CD4-positive, alpha-beta T cell treated with Interferon alpha-2 for 1 hour (primary cell): ENCODE results near the gene SKAP1.
"Not testable (repeated sequence)": the region's sequence is repeated elsewhere in the genome, so short reads cannot be mapped to it uniquely, and the experiment has no call there.

Experiments
- DNase-seq, 2 donors: peaks; one replicate each; pipeline ENCODE4 v3.0.0-alpha.2; 2020 to 2022

SKAP1 gene

GRCh38 chr17:48241131-48241591 is 188.9 kb downstream of the SKAP1 start:
- peak; percentile 12 to 16 for DNase-seq

GRCh38 chr17:48240562-48241130 is 189.4 kb downstream of the SKAP1 start:
- no peak for DNase-seq

- no peak for DNase-seq
These were observed 189.9 kb downstream of the SKAP1 start for GRCh38 chr17:48240122-48240521.

- DNase-seq, result no peak
These were observed 190.4 kb downstream of the SKAP1 start for GRCh38 chr17:48239603-48239995.

- DNase-seq, result no peak
These were observed 190.9 kb downstream of the SKAP1 start for GRCh38 chr17:48238933-48239602.

GRCh38 chr17:48237456-48237855 is 192.6 kb downstream of the SKAP1 start:
- DNase-seq, result no peak

- no peak for DNase-seq
These were observed 193.3 kb downstream of the SKAP1 start for GRCh38 chr17:48236681-48237134.

- no peak for DNase-seq
These were observed 195.1 kb downstream of the SKAP1 start for GRCh38 chr17:48234922-48235321.

GRCh38 chr17:48231995-48232959 is 197.7 kb downstream of the SKAP1 start:
- DNase-seq, result no peak

GRCh38 chr17:48229936-48230335 is 200.1 kb downstream of the SKAP1 start:
- DNase-seq, result no peak

GRCh38 chr17:48228720-48229119 is 201.3 kb downstream of the SKAP1 start:
- no peak for DNase-seq

- no peak for DNase-seq
These were observed 204.1 kb downstream of the SKAP1 start for GRCh38 chr17:48225725-48226567.

GRCh38 chr17:48223945-48224344 is 206.1 kb downstream of the SKAP1 start:
- DNase-seq, result no peak

GRCh38 chr17:48219617-48220016 is 210.4 kb downstream of the SKAP1 start:
- DNase-seq, result no peak

GRCh38 chr17:48215583-48216139 is 214.4 kb downstream of the SKAP1 start:
- no peak for DNase-seq

- no peak for DNase-seq
These were observed 216.2 kb downstream of the SKAP1 start for GRCh38 chr17:48213797-48214196.

GRCh38 chr17:48211787-48212186 is 218.2 kb downstream of the SKAP1 start:
- no peak for DNase-seq

GRCh38 chr17:48211011-48211410 is 219.0 kb downstream of the SKAP1 start:
- DNase-seq, result no peak

- no peak for DNase-seq
These were observed 220.0 kb downstream of the SKAP1 start for GRCh38 chr17:48209973-48210372.

- no peak for DNase-seq
These were observed 222.1 kb downstream of the SKAP1 start for GRCh38 chr17:48207776-48208544.

- not testable (repeated sequence) for DNase-seq
These were observed 223.0 kb downstream of the SKAP1 start for GRCh38 chr17:48207036-48207435.
